ENCODE measurements around the gene ARPIN.
A peak's percentile ranks its signal among the peaks of the same experiment; 100 is the strongest.
"Not testable (repeated sequence)": the region's sequence is repeated elsewhere in the genome, so short reads cannot be mapped to it uniquely, and the experiment has no call there.

The ARPIN gene

GRCh38 chr15:89909611-89910010 is 3.1 kb downstream of the ARPIN start:
- no peak for DNase-seq

GRCh38 chr15:89908226-89908625 is 4.5 kb downstream of the ARPIN start:
- DNase-seq = no peak

GRCh38 chr15:89907289-89907688 is 5.5 kb downstream of the ARPIN start:
- DNase-seq = no peak

- no peak for DNase-seq
These were observed 6.8 kb downstream of the ARPIN start for GRCh38 chr15:89905846-89906378.

GRCh38 chr15:89904519-89904918 is 8.2 kb downstream of the ARPIN start:
- no peak for DNase-seq

GRCh38 chr15:89903858-89904130 is 9.0 kb downstream of the ARPIN start:
- no peak for DNase-seq

- no peak for DNase-seq
These were observed 9.5 kb downstream of the ARPIN start for GRCh38 chr15:89903015-89903857.

GRCh38 chr15:89900849-89901248 is 11.9 kb downstream of the ARPIN start:
- DNase-seq = no peak

GRCh38 chr15:89899951-89900567 is 12.7 kb downstream of the ARPIN start:
- no peak for DNase-seq

- no peak for DNase-seq
These were observed 13.3 kb downstream of the ARPIN start for GRCh38 chr15:89899295-89899945.

- DNase-seq = peak in 4 of 5 experiments; percentile 8 to 72 (median 21)
These were observed 14.0 kb downstream of the ARPIN start for GRCh38 chr15:89898614-89899294.

- no peak for DNase-seq
These were observed 14.6 kb downstream of the ARPIN start for GRCh38 chr15:89898146-89898545.

- peak; percentile 63 to 95 (median 78) for DNase-seq
These were observed 18.9 kb downstream of the ARPIN start, which contains the start of gene AP3S2 for GRCh38 chr15:89893696-89894447. TSS of gene AP3S2 (minus strand) at chr15:89893994. CDS start at chr15:89893949, 45 bp downstream.

- no peak for DNase-seq
These were observed 19.7 kb downstream of the ARPIN start for GRCh38 chr15:89893027-89893426.

GRCh38 chr15:89888214-89888804 is 24.4 kb downstream of the ARPIN start:
- DNase-seq = peak in 1 of 5 experiments; percentile 23

GRCh38 chr15:89885611-89886010 is 27.1 kb downstream of the ARPIN start:
- DNase-seq = no peak

- DNase-seq = not testable (repeated sequence)
These were observed 27.6 kb downstream of the ARPIN start for GRCh38 chr15:89885179-89885578.

GRCh38 chr15:89883518-89883917 is 29.2 kb downstream of the ARPIN start:
- DNase-seq = no peak

GRCh38 chr15:89880727-89881126 is 32.0 kb downstream of the ARPIN start:
- DNase-seq = no peak

- no peak for DNase-seq
These were observed 34.4 kb downstream of the ARPIN start for GRCh38 chr15:89878323-89878722.

- DNase-seq = no peak
These were observed 35.7 kb downstream of the ARPIN start for GRCh38 chr15:89877083-89877425.

Measured in T-helper 2 cell (primary cell).